Fibroblast of villous mesenchyme (primary cell): ENCODE measurements around the gene CUL5. TPM values are rescaled to one million over a fixed set of nuclear protein-coding genes. Genes with fewer than 3 reads are reported as not detected.

Experiments
- DNase-seq: peaks from one replicate; pipeline ENCODE4 v3.0.0-alpha.2; 2010; ENCODE audit warnings: low read depth
- H3K4me3 ChIP-seq: 2 replicates; pipeline ENCODE4 v1.5.1; 2011; ENCODE audit warnings: low read depth, mild to moderate bottlenecking, low read length
- total RNA-seq: library from RNA; depleted of rRNA; stranded (reverse); fragments of >200 nt; gene quantifications from 2 replicates; pipeline ENCODE4 v1.2.3, GENCODE V29; 2012
- TF ChIP-seq, protein P1 (sequence below): IDR thresholded peaks from 2 replicates; pipeline ENCODE4 v1.5.1; 2012; ENCODE audit warnings: low read depth, mild to moderate bottlenecking, low read length; ENCODE audit not compliant: insufficient read depth

The CUL5 gene
- total RNA-seq, 1 donor = 61.3 TPM

DNA sequence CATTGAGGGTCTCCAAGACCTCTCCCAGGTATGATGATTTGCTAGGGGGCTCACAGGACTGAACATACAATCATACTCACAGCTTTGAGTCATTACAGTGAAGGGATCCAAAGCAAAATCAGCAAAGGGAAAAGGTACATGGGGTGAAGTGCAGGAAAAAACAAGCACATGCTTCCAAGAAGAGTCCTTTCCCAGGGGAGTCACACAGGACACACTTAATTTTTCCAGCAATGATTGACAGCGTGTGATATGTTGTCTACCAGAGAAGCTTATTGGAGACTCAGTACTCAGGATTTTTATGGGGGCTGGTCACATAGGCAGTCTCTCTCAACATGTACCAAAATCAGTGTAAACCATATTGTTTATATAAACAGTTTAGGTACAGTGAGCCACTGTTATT is 25.3 kb downstream of the CUL5 start:
- no peak for DNase-seq
- TF ChIP-seq, protein P1, sequence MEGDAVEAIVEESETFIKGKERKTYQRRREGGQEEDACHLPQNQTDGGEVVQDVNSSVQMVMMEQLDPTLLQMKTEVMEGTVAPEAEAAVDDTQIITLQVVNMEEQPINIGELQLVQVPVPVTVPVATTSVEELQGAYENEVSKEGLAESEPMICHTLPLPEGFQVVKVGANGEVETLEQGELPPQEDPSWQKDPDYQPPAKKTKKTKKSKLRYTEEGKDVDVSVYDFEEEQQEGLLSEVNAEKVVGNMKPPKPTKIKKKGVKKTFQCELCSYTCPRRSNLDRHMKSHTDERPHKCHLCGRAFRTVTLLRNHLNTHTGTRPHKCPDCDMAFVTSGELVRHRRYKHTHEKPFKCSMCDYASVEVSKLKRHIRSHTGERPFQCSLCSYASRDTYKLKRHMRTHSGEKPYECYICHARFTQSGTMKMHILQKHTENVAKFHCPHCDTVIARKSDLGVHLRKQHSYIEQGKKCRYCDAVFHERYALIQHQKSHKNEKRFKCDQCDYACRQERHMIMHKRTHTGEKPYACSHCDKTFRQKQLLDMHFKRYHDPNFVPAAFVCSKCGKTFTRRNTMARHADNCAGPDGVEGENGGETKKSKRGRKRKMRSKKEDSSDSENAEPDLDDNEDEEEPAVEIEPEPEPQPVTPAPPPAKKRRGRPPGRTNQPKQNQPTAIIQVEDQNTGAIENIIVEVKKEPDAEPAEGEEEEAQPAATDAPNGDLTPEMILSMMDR = no peak
- no peak overlapping the region for H3K4me3 ChIP-seq

DNA sequence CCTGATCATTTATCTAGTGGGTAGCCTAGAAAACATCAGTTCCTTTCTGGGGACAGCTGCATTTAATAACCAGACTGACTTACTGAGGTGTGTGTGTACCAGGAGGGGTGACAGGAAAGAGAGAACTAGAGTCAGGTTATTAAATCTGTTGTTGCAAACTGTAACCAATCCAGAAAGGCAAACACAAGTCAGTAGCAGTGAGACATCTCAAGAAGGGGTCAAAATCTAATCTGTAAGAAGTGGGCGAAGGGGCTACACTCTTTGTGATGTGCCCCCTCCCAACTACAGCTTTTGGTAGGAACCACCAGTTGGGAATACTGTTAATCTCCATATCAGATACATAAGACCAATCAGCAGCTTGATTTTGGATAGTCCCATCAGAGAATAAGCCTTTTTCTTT is 26.3 kb downstream of the CUL5 start:
- no peak overlapping the region for H3K4me3 ChIP-seq
- TF ChIP-seq, protein P1 = no peak
- DNase-seq = no peak

DNA sequence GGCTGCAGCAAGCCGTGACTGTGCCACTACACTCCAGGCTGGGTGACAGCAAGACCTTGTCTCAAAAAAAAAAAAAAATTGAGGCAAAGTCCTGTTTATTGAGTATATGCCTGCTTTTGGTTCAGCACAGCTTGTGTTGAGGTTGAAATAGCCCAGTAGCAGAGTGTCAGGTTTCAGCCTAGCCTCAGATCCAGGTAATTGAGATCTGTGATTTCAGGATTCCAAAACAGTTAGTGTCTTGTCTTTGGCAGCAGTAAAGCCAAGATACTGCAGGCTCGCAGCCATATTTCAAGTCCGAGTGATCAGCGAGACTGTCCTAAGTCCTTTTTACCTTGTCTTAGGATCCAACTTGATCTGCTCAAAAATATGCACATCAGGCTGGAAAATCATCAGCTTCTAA is 27.0 kb downstream of the CUL5 start:
- TF ChIP-seq, protein P1 = no peak
- no peak overlapping the region for H3K4me3 ChIP-seq
- DNase-seq = no peak

DNA sequence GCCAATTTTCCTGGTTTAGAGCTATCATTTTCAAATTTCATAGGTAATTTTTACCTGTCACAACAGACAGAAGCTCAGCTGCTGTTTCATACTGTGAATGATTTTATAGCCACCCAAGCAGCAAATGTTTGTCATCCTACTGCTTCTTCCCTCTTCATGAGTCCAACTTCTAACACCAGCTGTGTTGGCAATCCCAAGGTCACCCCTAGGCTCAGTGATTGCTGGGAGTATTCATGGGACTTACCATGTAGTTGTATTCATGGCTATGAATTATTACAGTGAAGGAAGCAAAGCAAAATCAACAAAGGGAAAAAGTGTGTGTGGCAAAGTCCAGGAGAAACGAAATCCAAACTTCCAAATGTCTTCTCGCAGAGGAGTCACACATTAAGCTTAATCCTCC is 28.5 kb downstream of the CUL5 start:
- no peak for DNase-seq
- TF ChIP-seq, protein P1 = no peak
- H3K4me3 ChIP-seq = no peak overlapping the region

DNA sequence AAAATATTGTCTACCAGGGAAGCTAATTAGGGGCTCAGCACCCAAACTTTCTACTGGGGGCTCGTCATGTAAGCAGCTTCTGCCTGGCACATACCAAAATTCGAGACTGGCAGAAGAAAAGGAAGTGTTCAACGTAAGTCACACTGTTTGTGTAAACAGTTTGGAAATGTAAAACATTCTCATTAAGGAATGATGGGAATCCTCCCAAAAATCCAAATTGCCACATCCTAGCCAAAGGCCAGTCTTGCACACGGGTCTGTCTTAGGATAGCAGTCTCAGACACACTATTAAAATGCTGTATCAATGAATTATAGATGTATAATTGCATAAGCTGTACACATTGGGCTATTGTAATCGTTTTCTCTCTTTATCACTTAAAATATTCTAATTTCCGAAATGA is 28.9 kb downstream of the CUL5 start:
- H3K4me3 ChIP-seq = no peak overlapping the region
- TF ChIP-seq, protein P1 = no peak
- peak; percentile 72 for DNase-seq

DNA sequence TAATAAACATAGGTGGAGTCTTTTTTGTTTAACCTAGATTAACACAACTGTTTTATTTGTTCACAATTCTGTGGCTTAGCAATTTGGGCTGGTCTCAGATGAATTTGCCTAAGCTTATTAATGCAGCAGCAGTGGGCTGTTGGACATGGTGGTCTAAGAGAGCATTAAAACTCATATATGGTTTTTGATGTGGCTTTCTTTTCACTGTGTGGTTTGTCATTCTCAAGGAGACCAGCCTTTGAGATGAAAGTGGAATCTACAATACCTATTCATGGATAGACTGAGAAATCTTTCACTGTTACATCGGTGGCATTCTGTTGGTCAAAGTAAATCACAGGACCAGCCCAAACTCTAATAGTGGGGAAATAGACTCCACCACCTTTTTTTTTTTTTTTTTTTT is 39.6 kb downstream of the CUL5 start:
- TF ChIP-seq, protein P1 = no peak
- H3K4me3 ChIP-seq = no peak overlapping the region
- DNase-seq = no peak

DNA sequence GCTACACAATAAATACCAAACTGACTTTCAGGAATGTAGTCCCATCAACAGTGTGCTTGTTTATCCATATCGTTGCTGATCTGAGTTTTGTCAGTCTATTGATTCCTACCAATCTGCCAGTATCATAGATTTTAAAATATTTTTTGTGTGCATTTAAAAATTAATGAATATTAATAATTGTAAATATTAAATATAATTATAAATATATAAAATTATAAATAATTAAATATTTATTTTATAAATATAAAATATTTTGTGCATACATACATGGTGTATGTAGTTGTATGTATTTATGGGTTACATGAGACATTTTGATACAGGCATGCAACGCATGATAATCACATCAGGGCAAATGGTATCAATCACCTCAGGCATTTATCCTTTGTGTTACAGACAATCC is 53.6 kb downstream of the CUL5 start:
- no peak overlapping the region for H3K4me3 ChIP-seq
- DNase-seq = no peak
- TF ChIP-seq, protein P1 = no peak
